ENCODE measurements around the gene STEAP2.

- TF ChIP-seq POLR2A (IDR thresholded peaks at IDR 0.05), result no peak
- no peak for TF ChIP-seq CTCF (IDR thresholded peaks at IDR 0.05)
These were observed 25.3 kb downstream of the STEAP2 start for GRCh38 chr7:90236721-90237289.
